Measurements from ENCODE around the gene CLEC18A. TPM values are rescaled to one million over a fixed set of nuclear protein-coding genes. Genes with fewer than 3 reads are reported as not detected.
"Not testable (repeated sequence)": the region's sequence is repeated elsewhere in the genome, so short reads cannot be mapped to it uniquely, and the experiment has no call there.

CLEC18A gene
- total RNA-seq, 3 donors from 2014 or later: 0.51 to 1.1 (median 0.76) TPM

GRCh38 chr16:69935740-69936139 is 15.4 kb upstream of the CLEC18A start:
- Mint-ChIP-seq H3K36me3 (ENCODE audit: insufficient read depth) (peaks cover 43% of the 10 kb centered on the region), H3K4me1 (ENCODE audit: low read depth) (no peaks in the 10 kb centered on the region), H3K27me3 (ENCODE audit: low read depth) (no peaks in the 10 kb centered on the region), H3K9me3 (no peaks in the 10 kb centered on the region), H3K4me3 (no peak overlapping the region)
- no peak for ATAC-seq
- DNase-seq: no peak

GRCh38 chr16:69936252-69936651 is 14.9 kb upstream of the CLEC18A start:
- H3K36me3 Mint-ChIP-seq (ENCODE audit: insufficient read depth): peaks cover 40% of the 10 kb centered on the region
- ATAC-seq (no peak), DNase-seq (no peak)
- H3K27me3 Mint-ChIP-seq (ENCODE audit: low read depth): no peaks in the 10 kb centered on the region
- no peak overlapping the region for H3K4me3 Mint-ChIP-seq
- no peaks in the 10 kb centered on the region for H3K9me3 Mint-ChIP-seq
- H3K4me1 Mint-ChIP-seq (ENCODE audit: low read depth): no peaks in the 10 kb centered on the region

- Mint-ChIP-seq H3K36me3 (ENCODE audit: insufficient read depth) (peaks cover 39% of the 10 kb centered on the region), H3K4me1 (ENCODE audit: low read depth) (no peaks in the 10 kb centered on the region), H3K27me3 (ENCODE audit: low read depth) (no peaks in the 10 kb centered on the region), H3K9me3 (no peaks in the 10 kb centered on the region), H3K4me3 (no peak overlapping the region)
- no peak for DNase-seq
- ATAC-seq: no peak
Measured at GRCh38 chr16:69936751-69937211, 14.4 kb upstream of the CLEC18A start.

- no peak for DNase-seq
- no peak for ATAC-seq
- H3K36me3 Mint-ChIP-seq (ENCODE audit: insufficient read depth): peaks cover 36% of the 10 kb centered on the region
- no peak overlapping the region for H3K4me3 Mint-ChIP-seq
- no peaks in the 10 kb centered on the region for H3K9me3 Mint-ChIP-seq
- no peaks in the 10 kb centered on the region for H3K27me3 Mint-ChIP-seq (ENCODE audit: low read depth)
- H3K4me1 Mint-ChIP-seq (ENCODE audit: low read depth): no peaks in the 10 kb centered on the region
Measured at GRCh38 chr16:69937465-69937951, 13.6 kb upstream of the CLEC18A start.

- Mint-ChIP-seq H3K27me3 (ENCODE audit: low read depth) (no peaks in the 10 kb centered on the region), H3K4me1 (ENCODE audit: low read depth) (no peaks in the 10 kb centered on the region), H3K4me3 (no peak overlapping the region), H3K36me3 (ENCODE audit: insufficient read depth) (peaks cover 32% of the 10 kb centered on the region), H3K9me3 (no peaks in the 10 kb centered on the region)
- DNase-seq: no peak
- ATAC-seq: no peak
Measured at GRCh38 chr16:69938981-69939820, 11.9 kb upstream of the CLEC18A start.

- no peak for DNase-seq
- ATAC-seq: no peak
- H3K36me3 Mint-ChIP-seq (ENCODE audit: insufficient read depth): peaks cover 30% of the 10 kb centered on the region
- H3K4me3 Mint-ChIP-seq: no peak overlapping the region
- no peaks in the 10 kb centered on the region for H3K4me1 Mint-ChIP-seq (ENCODE audit: low read depth)
- H3K9me3 Mint-ChIP-seq: no peaks in the 10 kb centered on the region
- no peaks in the 10 kb centered on the region for H3K27me3 Mint-ChIP-seq (ENCODE audit: low read depth)
Measured at GRCh38 chr16:69939821-69940585, 11.1 kb upstream of the CLEC18A start.

GRCh38 chr16:69940676-69941075 is 10.5 kb upstream of the CLEC18A start:
- ATAC-seq (no peak), DNase-seq (no peak)
- H3K9me3 Mint-ChIP-seq: no peaks in the 10 kb centered on the region
- no peaks in the 10 kb centered on the region for H3K27me3 Mint-ChIP-seq (ENCODE audit: low read depth)
- H3K4me1 Mint-ChIP-seq (ENCODE audit: low read depth): no peaks in the 10 kb centered on the region
- H3K36me3 Mint-ChIP-seq (ENCODE audit: insufficient read depth): peaks cover 29% of the 10 kb centered on the region
- no peak overlapping the region for H3K4me3 Mint-ChIP-seq

GRCh38 chr16:69941251-69942098 is 9.7 kb upstream of the CLEC18A start:
- no peaks in the 10 kb centered on the region for H3K4me1 Mint-ChIP-seq (ENCODE audit: low read depth)
- no peak for DNase-seq
- ATAC-seq: no peak
- no peaks in the 10 kb centered on the region for H3K27me3 Mint-ChIP-seq (ENCODE audit: low read depth)
- H3K9me3 Mint-ChIP-seq: no peaks in the 10 kb centered on the region
- peaks cover 23% of the 10 kb centered on the region for H3K36me3 Mint-ChIP-seq (ENCODE audit: insufficient read depth)
- H3K4me3 Mint-ChIP-seq: no peak overlapping the region

GRCh38 chr16:69942099-69942491 is 9.0 kb upstream of the CLEC18A start:
- H3K9me3 Mint-ChIP-seq: no peaks in the 10 kb centered on the region
- no peak for ATAC-seq
- peaks cover 18% of the 10 kb centered on the region for H3K36me3 Mint-ChIP-seq (ENCODE audit: insufficient read depth)
- no peak overlapping the region for H3K4me3 Mint-ChIP-seq
- no peaks in the 10 kb centered on the region for H3K27me3 Mint-ChIP-seq (ENCODE audit: low read depth)
- DNase-seq: no peak
- H3K4me1 Mint-ChIP-seq (ENCODE audit: low read depth): no peaks in the 10 kb centered on the region

GRCh38 chr16:69942627-69943170 is 8.4 kb upstream of the CLEC18A start:
- ATAC-seq: no peak
- Mint-ChIP-seq H3K4me3 (no peak overlapping the region), H3K4me1 (ENCODE audit: low read depth) (no peaks in the 10 kb centered on the region), H3K27me3 (ENCODE audit: low read depth) (no peaks in the 10 kb centered on the region), H3K36me3 (ENCODE audit: insufficient read depth) (peaks cover 12% of the 10 kb centered on the region), H3K9me3 (no peaks in the 10 kb centered on the region)
- DNase-seq: no peak

GRCh38 chr16:69943241-69944036 is 7.7 kb upstream of the CLEC18A start:
- H3K9me3 Mint-ChIP-seq; H3K4me3 Mint-ChIP-seq; ATAC-seq; H3K27me3 Mint-ChIP-seq (ENCODE audit: low read depth); DNase-seq; H3K4me1 Mint-ChIP-seq (ENCODE audit: low read depth): not testable (repeated sequence)
- peaks cover 12% of the 10 kb centered on the region for H3K36me3 Mint-ChIP-seq (ENCODE audit: insufficient read depth)

- H3K4me1 Mint-ChIP-seq (ENCODE audit: low read depth); ATAC-seq: not testable (repeated sequence)
Measured at GRCh38 chr16:69950411-69950810, 723 bp upstream of the CLEC18A start.

GRCh38 chr16:69951672-69952031 is 518 bp downstream of the CLEC18A start:
- H3K27me3 Mint-ChIP-seq (ENCODE audit: low read depth); H3K9me3 Mint-ChIP-seq; ATAC-seq: not testable (repeated sequence)

More at GRCh38 chr16:69950411-69950810, 723 bp upstream of the CLEC18A start:
- H3K9me3 Mint-ChIP-seq; DNase-seq; H3K27me3 Mint-ChIP-seq (ENCODE audit: low read depth); H3K36me3 Mint-ChIP-seq (ENCODE audit: insufficient read depth); H3K4me3 Mint-ChIP-seq: not testable (repeated sequence)

More at GRCh38 chr16:69951672-69952031, 518 bp downstream of the CLEC18A start:
- not testable (repeated sequence) for H3K4me1 Mint-ChIP-seq (ENCODE audit: low read depth); H3K36me3 Mint-ChIP-seq (ENCODE audit: insufficient read depth); DNase-seq; H3K4me3 Mint-ChIP-seq
